ENCODE results near the gene HRH1. TPM values are rescaled to one million over a fixed set of nuclear protein-coding genes. Genes with fewer than 3 reads are reported as not detected.

Gene HRH1
- total RNA-seq, 1 experiment from 2014 or later = 0.04 TPM

DNA sequence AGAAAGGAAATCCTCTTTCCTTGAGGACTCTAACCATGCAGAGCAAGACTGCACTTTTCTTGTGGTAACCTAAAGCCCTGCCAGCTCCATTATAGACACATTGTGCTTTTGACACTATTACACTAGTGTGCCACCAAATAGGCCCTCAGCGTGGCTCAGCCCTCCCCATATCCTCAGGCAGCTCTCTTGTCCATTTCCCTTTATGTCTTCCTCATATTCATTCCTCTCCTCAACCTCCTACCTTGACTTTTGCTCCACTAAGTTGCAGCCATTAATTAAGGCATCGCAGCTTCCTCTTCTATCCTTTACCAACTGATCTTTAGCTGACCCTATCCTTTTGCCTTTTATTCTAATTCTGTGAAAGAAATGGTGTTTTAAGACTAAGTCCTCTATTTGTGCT is 121.6 kb downstream of the HRH1 start:
- no peaks in the 10 kb centered on the region for H3K9me3 ChIP-seq (replicated peaks)

DNA sequence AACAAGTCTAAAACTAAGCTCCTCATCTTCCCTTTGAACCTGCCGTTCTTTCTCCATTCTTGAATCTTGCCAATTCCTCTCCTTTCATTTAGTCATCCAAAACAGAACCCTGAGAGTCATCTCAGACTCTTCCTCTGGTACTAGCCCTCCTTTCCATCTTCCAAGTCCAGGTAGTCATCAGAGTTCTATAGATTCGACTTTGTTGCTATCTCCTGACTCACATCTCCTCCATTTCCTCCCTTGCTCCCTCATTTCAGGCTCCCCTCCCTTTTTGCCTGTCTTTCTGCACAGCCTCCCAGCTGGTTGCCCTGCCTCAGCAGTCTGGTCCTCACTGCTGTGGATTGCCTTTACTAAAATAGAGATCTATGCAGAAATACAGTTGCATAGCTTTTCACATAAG is 122.6 kb downstream of the HRH1 start:
- Histone ChIP-seq H3K9me3 (replicated peaks) (no peaks in the 10 kb centered on the region), H3K27ac (no peak overlapping the region), H3K4me1 (no peaks in the 10 kb centered on the region), H3K4me3 (no peak overlapping the region), H3K36me3 (peaks cover 10% of the 10 kb centered on the region; the same call in 1 of the 2 replicates), H3K27me3 (no peaks in the 10 kb centered on the region)
- no peak for DNase-seq

More for the DNA sequence above, 121.6 kb downstream of the HRH1 start:
- Histone ChIP-seq H3K4me1 (no peaks in the 10 kb centered on the region), H3K27ac (no peak overlapping the region), H3K27me3 (no peaks in the 10 kb centered on the region), H3K4me3 (no peak overlapping the region), H3K36me3 (peaks cover 6% of the 10 kb centered on the region; the same call in 1 of the 2 replicates)
- no peak for DNase-seq

DNA sequence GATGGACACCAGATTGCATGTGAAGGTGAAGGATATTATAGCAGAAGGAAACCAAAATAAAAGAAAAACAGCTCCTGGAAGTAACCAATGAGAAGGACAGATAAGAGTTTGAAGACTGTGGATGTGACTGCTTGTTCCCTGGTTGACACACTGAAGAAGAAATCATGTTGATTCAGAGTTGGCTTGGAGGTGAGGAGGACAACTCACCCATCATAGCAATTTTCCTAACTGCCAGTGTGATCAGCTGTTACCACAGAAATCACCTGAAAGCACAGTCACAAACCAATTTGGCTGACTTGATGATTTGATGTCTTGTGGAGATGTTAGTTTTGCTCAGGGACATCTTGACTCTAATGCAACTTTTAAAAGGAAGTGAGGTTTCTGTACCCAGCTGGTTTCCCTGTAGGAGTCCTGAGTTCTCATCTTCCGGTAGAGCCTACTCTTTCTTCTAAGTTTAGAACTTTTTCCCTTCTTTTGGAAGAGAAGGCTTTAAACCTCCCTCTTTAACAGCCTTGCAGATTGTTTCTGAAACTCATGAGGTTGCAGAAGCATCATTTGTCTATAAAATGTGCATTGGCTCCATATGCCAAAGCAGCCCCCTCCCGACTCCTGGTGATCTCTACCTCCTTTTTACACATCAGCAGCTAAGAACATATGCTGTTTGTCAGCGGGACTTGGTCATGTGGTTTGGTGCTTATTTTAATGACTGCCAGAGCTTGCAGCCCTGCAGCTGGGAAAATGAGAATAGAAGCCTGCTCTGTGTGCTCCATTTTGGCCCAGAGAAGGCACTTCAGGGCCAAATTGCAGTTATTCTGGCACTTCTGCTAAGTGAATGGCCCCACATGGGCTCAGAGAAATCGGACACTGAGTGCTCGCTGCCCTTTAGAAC is 128.2 kb downstream of the HRH1 start:
- H3K27ac ChIP-seq = no peak overlapping the region
- H3K9me3 ChIP-seq (replicated peaks) = no peaks in the 10 kb centered on the region
- H3K36me3 ChIP-seq = peaks cover 20% of the 10 kb centered on the region
- DNase-seq = no peak
- H3K4me1 ChIP-seq = peaks cover 2% of the 10 kb centered on the region; the same call in 1 of the 2 replicates
- no peak overlapping the region for H3K4me3 ChIP-seq
- H3K27me3 ChIP-seq = no peaks in the 10 kb centered on the region

DNA sequence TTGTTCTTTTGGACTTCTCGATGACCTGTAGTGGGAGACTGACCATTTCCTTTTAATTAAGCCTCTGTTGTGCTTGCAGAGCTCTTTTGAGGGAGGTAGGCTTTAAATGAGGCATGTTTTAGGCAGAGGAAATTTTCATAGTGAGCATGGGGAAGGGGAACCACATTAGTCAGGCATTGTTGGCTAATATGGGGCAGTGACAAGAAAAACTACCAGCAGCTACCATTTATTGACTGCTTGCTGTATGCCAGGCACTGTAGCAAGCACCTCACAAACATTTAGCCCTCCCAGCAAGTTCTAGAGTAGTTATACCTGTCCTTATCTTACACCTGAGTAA is 128.8 kb downstream of the HRH1 start:
- H3K36me3 ChIP-seq = peaks cover 20% of the 10 kb centered on the region
- H3K4me1 ChIP-seq = peaks cover 8% of the 10 kb centered on the region
- H3K27me3 ChIP-seq = no peaks in the 10 kb centered on the region
- H3K9me3 ChIP-seq (replicated peaks) = no peaks in the 10 kb centered on the region
- no peak overlapping the region for H3K27ac ChIP-seq
- DNase-seq = no peak
- H3K4me3 ChIP-seq = no peak overlapping the region

DNA sequence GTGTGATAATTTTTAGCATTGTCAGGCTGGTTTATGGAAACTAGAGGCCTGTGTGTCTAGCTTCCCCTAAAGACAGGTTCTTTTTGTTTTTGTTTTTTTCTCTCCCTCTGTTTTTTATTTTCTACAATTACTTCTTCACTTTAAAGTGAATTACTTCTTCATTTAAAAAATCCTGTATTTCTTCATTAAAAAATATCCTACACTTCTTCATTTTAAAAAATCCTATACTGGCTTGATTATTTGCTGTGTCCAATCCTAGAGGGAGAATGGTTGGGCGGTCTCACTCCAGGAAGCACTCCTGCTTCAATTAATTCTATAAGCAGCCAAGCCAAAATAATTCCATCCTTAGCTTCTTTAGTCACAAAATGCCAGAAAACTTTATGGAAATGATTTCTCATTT is 129.7 kb downstream of the HRH1 start:
- Histone ChIP-seq H3K36me3 (peaks cover 20% of the 10 kb centered on the region), H3K27me3 (no peaks in the 10 kb centered on the region), H3K27ac (no peak overlapping the region), H3K4me3 (no peak overlapping the region), H3K4me1 (peaks cover 17% of the 10 kb centered on the region), H3K9me3 (replicated peaks) (no peaks in the 10 kb centered on the region)
- DNase-seq = no peak

DNA sequence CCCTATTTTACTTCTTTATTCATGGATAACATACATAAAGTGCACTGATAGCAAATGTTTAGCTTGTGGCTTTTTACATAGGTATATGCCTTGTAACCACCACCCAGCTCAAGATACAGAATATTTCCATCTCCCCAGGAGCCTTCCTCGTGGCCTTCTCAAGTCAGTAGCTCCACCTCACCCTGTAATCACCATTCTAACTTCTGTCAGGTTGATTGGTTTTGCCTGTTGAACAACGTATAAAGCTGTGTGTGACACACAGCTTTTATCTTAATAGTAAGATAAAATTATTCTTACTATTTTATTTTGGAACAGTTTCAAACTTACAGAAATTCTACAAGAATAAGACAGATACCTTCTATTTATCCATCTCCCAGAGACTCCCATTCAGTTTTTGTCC is 131.2 kb downstream of the HRH1 start:
- Histone ChIP-seq H3K27ac (no peak overlapping the region), H3K4me1 (peaks cover 27% of the 10 kb centered on the region), H3K36me3 (peaks cover 17% of the 10 kb centered on the region), H3K4me3 (no peak overlapping the region), H3K9me3 (replicated peaks) (no peaks in the 10 kb centered on the region), H3K27me3 (no peaks in the 10 kb centered on the region)
- no peak for DNase-seq

DNA sequence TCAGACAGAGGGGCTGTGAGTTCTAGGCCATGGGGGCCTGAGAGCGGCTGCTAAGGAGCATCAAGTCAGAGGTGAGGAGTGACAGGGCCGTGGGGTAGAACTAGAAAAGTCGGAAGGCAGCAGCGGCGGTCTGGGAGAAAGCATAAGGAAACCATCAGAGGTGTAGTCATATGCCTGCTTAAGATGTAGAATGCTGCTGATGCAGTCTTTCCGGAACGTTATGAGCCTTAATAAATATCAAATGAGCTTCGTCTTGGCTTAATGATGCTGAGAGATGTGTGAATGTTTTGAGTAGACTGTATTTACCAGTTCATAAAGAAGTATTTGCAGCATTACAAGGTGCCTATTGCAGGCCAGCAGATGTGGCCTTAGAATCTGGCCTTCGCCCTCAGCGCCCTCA is 133.1 kb downstream of the HRH1 start:
- no peak for DNase-seq

DNA sequence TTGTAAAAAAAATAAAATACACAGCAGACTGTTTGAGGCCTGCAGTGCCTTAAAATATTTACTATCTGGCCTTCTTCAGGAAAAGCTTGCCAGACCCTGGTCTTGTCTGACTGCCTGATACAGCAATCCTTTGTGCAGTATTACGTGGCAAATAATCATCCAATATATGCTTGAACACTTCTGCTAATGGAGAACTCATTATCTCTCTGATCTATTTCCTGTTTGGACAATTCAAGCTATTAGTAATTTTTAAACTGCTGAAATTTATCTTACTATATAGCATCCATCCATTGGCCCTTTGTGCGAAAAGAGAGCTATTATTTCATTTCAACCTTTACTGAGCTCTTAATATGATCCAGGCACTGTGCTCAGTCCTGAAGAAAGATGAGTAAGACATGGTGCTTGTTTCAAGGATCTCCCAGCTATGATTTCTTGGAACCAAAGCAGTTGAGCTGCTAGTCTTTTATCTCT is 133.8 kb downstream of the HRH1 start:
- H3K4me3 ChIP-seq = peak overlapping the region; percentile 9; the same call in 1 of the 2 replicates
- no peaks in the 10 kb centered on the region for H3K9me3 ChIP-seq (replicated peaks)
- DNase-seq = no peak
- peaks cover 37% of the 10 kb centered on the region for H3K4me1 ChIP-seq
- peak overlapping the region; percentile 75 for H3K27ac ChIP-seq
- peaks cover 2% of the 10 kb centered on the region; the same call in 1 of the 2 replicates for H3K36me3 ChIP-seq
- no peaks in the 10 kb centered on the region for H3K27me3 ChIP-seq

More for the DNA sequence above, 133.1 kb downstream of the HRH1 start:
- Histone ChIP-seq H3K27ac (no peak overlapping the region; the same call in 1 of the 2 replicates), H3K4me3 (no peak overlapping the region), H3K4me1 (peaks cover 37% of the 10 kb centered on the region), H3K9me3 (replicated peaks) (no peaks in the 10 kb centered on the region), H3K36me3 (peaks cover 6% of the 10 kb centered on the region), H3K27me3 (no peaks in the 10 kb centered on the region)

DNA sequence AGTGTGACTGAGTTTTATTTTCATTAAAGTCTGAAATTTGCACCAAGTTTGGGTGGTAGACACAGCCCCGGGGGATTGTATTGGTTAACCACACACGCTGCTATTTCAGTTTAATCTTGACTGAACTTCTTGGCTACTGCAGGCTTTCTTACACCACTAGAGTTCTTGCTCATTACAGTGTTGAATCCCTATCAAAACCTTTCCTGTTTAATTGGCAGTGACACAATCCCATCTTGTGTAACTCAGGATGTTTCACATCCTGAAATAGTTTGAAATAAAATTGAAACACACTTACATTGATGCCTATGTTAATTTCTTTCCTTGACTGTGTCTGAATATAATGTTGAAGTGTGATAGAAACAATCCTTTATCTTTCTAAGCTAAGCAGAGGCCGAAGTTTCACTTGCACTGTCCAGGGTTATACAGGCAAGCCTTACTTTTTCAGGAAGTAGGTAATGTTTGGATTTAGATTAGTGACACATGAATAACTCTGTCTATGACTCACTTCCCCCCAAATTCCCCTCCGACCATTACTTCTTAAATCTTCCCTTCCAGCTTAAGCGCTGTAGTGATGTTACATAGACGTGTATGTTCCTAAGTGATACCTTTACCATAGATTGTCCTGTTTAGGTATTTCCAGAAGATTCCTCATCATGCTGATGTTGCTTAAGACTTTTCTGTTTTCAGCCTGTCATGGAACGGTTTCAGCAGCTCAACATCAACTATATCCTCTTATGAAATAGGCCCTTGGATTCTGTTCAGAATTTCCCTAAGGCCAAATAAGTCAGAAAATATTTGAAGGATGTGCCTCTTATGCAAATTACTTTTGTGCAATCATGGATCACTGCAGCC is 134.7 kb downstream of the HRH1 start:
- peaks cover 2% of the 10 kb centered on the region; the same call in 1 of the 2 replicates for H3K36me3 ChIP-seq
- peak; percentile 28 to 78 for DNase-seq
- H3K4me3 ChIP-seq = peak overlapping the region; percentile 9; the same call in 1 of the 2 replicates
- peaks cover 37% of the 10 kb centered on the region for H3K4me1 ChIP-seq
- peak overlapping the region; percentile 75 for H3K27ac ChIP-seq
- no peaks in the 10 kb centered on the region for H3K9me3 ChIP-seq (replicated peaks)
- H3K27me3 ChIP-seq = no peaks in the 10 kb centered on the region

DNA sequence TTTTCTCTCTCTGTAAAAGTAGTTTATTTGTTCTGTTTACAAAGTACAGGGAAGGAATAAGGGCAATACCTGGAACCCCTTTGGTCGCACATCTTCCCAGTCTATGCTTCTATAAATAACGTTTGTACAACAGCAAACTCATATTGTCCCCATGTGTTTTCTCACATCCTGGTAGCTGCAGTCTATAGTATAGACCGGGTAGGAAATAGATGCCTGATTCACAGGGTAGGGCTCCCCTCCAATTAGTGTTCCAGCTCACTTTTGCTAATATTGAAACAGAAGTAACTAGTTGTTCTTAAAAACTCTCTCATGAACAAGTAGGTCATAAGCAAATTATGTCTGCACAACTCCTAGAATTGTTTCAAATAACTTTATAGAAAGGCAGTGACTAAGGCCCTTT is 135.6 kb downstream of the HRH1 start:
- H3K36me3 ChIP-seq = no peaks in the 10 kb centered on the region
- DNase-seq = no peak
- peaks cover 37% of the 10 kb centered on the region for H3K4me1 ChIP-seq

DNA sequence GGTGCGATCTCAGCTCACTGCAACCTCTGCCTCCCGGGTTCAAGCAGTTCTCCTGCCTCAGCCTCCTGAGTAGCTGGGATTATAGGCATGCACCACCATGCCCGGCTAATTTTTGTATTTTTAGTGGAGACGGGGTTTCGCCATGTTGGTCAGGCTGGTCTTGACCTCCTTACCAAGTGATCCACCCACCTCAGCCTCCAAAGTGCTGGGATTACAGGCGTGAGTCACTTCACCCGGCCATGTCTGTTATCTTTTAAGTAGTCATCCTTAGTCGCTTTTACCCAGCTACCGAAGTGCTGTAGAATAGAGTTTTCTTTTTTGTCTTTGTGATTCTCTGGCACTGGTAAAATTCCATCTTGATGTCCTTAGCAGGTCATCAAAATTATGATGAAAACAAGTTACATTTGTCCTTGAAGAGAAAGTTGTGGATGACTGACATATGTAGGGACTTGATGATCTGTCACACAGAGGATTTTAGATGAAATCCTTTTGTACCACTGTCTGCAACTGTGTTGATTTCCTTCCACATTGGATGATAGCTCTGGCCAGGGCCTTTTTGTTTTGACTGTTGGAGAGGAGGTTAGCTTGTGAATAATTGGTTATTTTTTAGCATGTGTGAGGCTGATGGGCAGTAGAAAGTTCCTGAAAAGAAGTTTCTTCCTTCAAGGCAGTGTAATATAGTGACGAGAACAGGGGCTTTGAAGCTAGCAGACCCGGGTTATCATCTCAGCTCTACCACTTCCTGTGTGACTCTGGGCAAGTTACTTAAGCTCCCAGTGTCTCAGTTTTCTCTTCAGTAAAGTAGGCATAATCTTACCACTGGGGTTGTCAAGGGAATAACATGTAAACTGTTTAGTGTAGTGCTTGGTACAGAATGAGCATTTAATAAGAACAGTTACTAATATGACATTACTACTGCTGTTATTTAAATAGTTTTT is 136.7 kb downstream of the HRH1 start:
- Histone ChIP-seq H3K27ac (no peak overlapping the region), H3K4me1 (peaks cover 37% of the 10 kb centered on the region), H3K36me3 (no peaks in the 10 kb centered on the region), H3K9me3 (replicated peaks) (no peaks in the 10 kb centered on the region), H3K4me3 (no peak overlapping the region), H3K27me3 (no peaks in the 10 kb centered on the region)
- no peak for DNase-seq

More for the DNA sequence above, 135.6 kb downstream of the HRH1 start:
- H3K27me3 ChIP-seq = no peaks in the 10 kb centered on the region
- no peak overlapping the region for H3K4me3 ChIP-seq
- H3K9me3 ChIP-seq (replicated peaks) = no peaks in the 10 kb centered on the region
- H3K27ac ChIP-seq = peak overlapping the region; percentile 75

DNA sequence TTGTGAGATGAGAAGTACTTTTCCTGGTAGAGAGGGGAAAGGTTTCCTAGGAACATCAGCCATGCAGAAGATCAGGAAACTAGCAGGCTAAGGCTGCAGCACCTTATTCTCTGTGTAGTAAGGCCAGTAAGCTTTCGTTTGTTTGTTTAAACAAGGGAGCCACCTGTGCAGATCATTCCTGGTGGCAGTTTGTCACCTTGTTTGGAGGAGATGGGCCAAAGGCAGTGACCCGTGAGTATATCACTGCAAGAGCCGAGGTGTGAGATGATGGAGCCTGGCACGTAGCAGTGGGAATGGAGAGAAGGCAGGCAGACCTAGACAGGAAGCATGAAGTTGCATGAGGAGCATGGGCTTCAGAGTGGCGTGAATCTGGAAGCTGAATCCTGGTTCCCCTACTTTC is 137.5 kb downstream of the HRH1 start:
- Histone ChIP-seq H3K4me3 (no peak overlapping the region), H3K27ac (no peak overlapping the region), H3K4me1 (peaks cover 37% of the 10 kb centered on the region), H3K27me3 (no peaks in the 10 kb centered on the region), H3K9me3 (replicated peaks) (no peaks in the 10 kb centered on the region), H3K36me3 (no peaks in the 10 kb centered on the region)
- DNase-seq = peak in 1 of 2 experiments; percentile 38

DNA sequence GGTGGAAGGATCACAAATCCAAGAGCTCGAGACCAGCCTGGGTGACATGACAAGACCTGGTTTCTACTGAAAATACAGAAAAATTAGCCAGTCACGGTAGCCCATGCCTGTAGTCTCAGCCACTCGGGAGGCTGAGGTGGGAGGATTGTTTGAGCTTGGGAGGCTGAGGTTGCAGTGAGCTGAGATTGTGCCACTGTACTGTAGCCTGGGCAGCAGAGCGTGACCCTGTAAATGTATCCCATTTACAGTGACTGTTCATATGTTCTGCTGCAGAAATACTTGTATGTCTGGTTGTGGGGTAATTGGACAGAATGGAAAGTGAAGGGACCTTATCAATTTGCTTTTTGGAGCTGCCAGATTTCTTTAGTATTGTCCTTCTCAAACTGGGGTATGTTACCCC is 142.8 kb downstream of the HRH1 start:
- no peak for DNase-seq
- peaks cover 16% of the 10 kb centered on the region for H3K36me3 ChIP-seq
- no peaks in the 10 kb centered on the region for H3K4me1 ChIP-seq
- H3K27ac ChIP-seq = no peak overlapping the region
- H3K4me3 ChIP-seq = no peak overlapping the region
- H3K9me3 ChIP-seq (replicated peaks) = no peaks in the 10 kb centered on the region
- H3K27me3 ChIP-seq = no peaks in the 10 kb centered on the region

DNA sequence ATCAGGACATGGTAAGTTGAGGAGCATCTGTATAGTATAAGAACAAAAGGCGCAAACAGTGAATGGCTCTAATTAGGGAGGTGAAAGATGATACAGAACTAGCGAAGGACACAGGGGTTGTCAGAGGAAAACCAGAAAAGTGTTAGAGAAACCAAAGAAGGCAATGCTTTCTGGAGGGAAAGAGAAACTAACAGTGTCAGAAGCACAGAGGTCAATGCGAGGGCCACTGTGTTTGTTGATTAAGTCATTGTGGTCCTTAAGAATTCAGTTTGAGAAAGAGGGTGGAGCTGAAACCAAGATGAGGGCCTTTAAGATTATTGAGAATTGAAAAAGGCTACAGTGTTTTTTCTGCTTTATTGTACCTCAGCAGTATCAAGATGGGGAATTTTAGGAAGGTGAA is 146.7 kb downstream of the HRH1 start:
- H3K36me3 ChIP-seq = peaks cover 20% of the 10 kb centered on the region
- no peak overlapping the region for H3K4me3 ChIP-seq
- no peaks in the 10 kb centered on the region for H3K4me1 ChIP-seq
- no peak overlapping the region for H3K27ac ChIP-seq
- no peaks in the 10 kb centered on the region for H3K9me3 ChIP-seq (replicated peaks)
- H3K27me3 ChIP-seq = no peaks in the 10 kb centered on the region
- DNase-seq = no peak
